Peyer's patch (tissue), 4 donors: ENCODE data around the gene RNASEH2A. TPM values are rescaled to one million over a fixed set of nuclear protein-coding genes. Genes with fewer than 3 reads are reported as not detected.

ENCODE experiments used
- DNase-seq, 3 donors: peaks; one replicate each; pipeline ENCODE4 v3.0.0-alpha.2; 2017 to 2019
- H3K27ac ChIP-seq, 4 donors: fragments of 200-600 bp; sonication (generic); one replicate each; pipeline ENCODE4 v1.5.1; 2016 to 2019
- H3K27me3 ChIP-seq, 2 donors: fragments of 200-600 bp; sonication (generic); one replicate each; pipeline ENCODE4 v1.5.1; 2019
- H3K36me3 ChIP-seq, 3 donors: fragments of 200-600 bp; sonication (generic); one replicate each; pipeline ENCODE4 v1.5.1; 2016 to 2019
- H3K4me1 ChIP-seq, 4 donors: fragments of 200-600 bp; sonication (generic); one replicate each; pipeline ENCODE4 v1.5.1; 2016 to 2019
- H3K4me3 ChIP-seq, 4 donors: fragments of 200-600 bp; sonication (generic); 1 replicate in 3 of 4; 2 replicates in 1 of 4; pipeline ENCODE4 v1.5.1; 2016 to 2019; ENCODE audit warnings: mild to moderate bottlenecking in 1 of 4
- H3K9me3 ChIP-seq, 4 donors: fragments of 200-600 bp; sonication (generic); one replicate each; pipeline ENCODE4 v1.5.1; 2016 to 2019; ENCODE audit warnings: mild to moderate bottlenecking in 1 of 4
- CTCF ChIP-seq, 6 experiments: fragments of 450-650 bp in 4 of 6; fragments of 200-600 bp in 2 of 6; sonication (generic) in 1 of 6; IDR thresholded peaks; one replicate each; pipeline ENCODE4 v1.5.1; 2017 to 2019; ENCODE audit warnings: antibody characterized with exemption in 6 of 6, mild to moderate bottlenecking in 3 of 6, moderate library complexity in 1 of 6
- POLR2A ChIP-seq, 2 donors: fragments of 450-650 bp; IDR thresholded peaks; one replicate each; pipeline ENCODE4 v1.5.1; 2017; ENCODE audit warnings: antibody characterized with exemption in 2 of 2, mild to moderate bottlenecking in 2 of 2, moderate library complexity in 2 of 2
- total RNA-seq, 4 donors: library from RNA; depleted of rRNA; stranded (reverse); fragments of >200 nt; gene quantifications; one replicate each; pipeline ENCODE4 v1.1.0, GENCODE V29; 2016

Gene RNASEH2A
- total RNA-seq, result 10 to 100 TPM in 2 of 4 donors, 1 to 10 TPM in 2; 5.9 to 24.8 (median 9.4) TPM

GRCh38 chr19:12806242-12807081 lies at the start of gene RNASEH2A:
TSS of gene RNASEH2A (plus strand) at chr19:12806584. CDS start at chr19:12806674, 90 bp downstream.
- Histone ChIP-seq H3K9me3 (no peaks in the 10 kb centered on the region), H3K27me3 (no peaks in the 10 kb centered on the region), H3K4me3 (peak within 1 kb of the TSS; percentile 53 to 74 (median 66)), H3K27ac (peak within 1 kb of the TSS; percentile 27 to 77 (median 34)), H3K4me1 (peaks cover 0 to 14% (median 9%) of the 10 kb centered on the region in 4 donors), H3K36me3 (no peaks in the 10 kb centered on the region)
- peak; percentile 88 to 96 (median 93) for DNase-seq
- TF ChIP-seq CTCF (IDR thresholded peaks at IDR 0.05) (peak in 3 of 6 experiments; percentile 29 to 38 (median 31)), POLR2A (IDR thresholded peaks at IDR 0.05) (peak in 1 of 2 donors; percentile 24)

- Histone ChIP-seq H3K27ac (peak overlapping the region in 2 of 4 donors; percentile 11 to 30), H3K4me3 (peak overlapping the region in 3 of 4 donors; percentile 39 to 41 (median 39)), H3K4me1 (peaks cover 0 to 11% (median 4%) of the 10 kb centered on the region in 4 donors), H3K36me3 (peaks cover 0 to 2% (median 0%) of the 10 kb centered on the region in 3 donors), H3K9me3 (no peaks in the 10 kb centered on the region), H3K27me3 (no peaks in the 10 kb centered on the region)
- peak in 1 of 2 donors; percentile 12 for TF ChIP-seq POLR2A (IDR thresholded peaks at IDR 0.05)
- TF ChIP-seq CTCF (IDR thresholded peaks at IDR 0.05), result peak; percentile 74 to 93 (median 91)
- DNase-seq, result peak; percentile 41 to 84 (median 82)
Measured at GRCh38 chr19:12757544-12758274, 48.7 kb upstream of the RNASEH2A start.

- Histone ChIP-seq H3K4me1 (peaks cover 0 to 11% (median 4%) of the 10 kb centered on the region in 4 donors), H3K4me3 (no peak overlapping the region), H3K36me3 (peaks cover 0 to 22% (median 0%) of the 10 kb centered on the region in 3 donors), H3K27me3 (no peaks in the 10 kb centered on the region), H3K9me3 (no peaks in the 10 kb centered on the region), H3K27ac (no peak overlapping the region)
- DNase-seq, result no peak
- TF ChIP-seq CTCF (IDR thresholded peaks at IDR 0.05) (no peak), POLR2A (IDR thresholded peaks at IDR 0.05) (no peak)
Measured at GRCh38 chr19:12759686-12760085, 46.7 kb upstream of the RNASEH2A start.

- H3K27ac ChIP-seq, result no peak overlapping the region
- H3K4me1 ChIP-seq, result peaks cover 0 to 7% (median 0%) of the 10 kb centered on the region in 4 donors
- TF ChIP-seq CTCF (IDR thresholded peaks at IDR 0.05) (no peak), POLR2A (IDR thresholded peaks at IDR 0.05) (no peak)
- DNase-seq, result no peak
- no peak overlapping the region for H3K4me3 ChIP-seq
- no peaks in the 10 kb centered on the region for H3K9me3 ChIP-seq
- H3K27me3 ChIP-seq, result no peaks in the 10 kb centered on the region
- peaks cover 0 to 34% (median 0%) of the 10 kb centered on the region in 3 donors for H3K36me3 ChIP-seq
Measured at GRCh38 chr19:12763100-12763499, 43.3 kb upstream of the RNASEH2A start.

- Histone ChIP-seq H3K4me1 (peaks cover 0 to 7% (median 0%) of the 10 kb centered on the region in 4 donors), H3K9me3 (no peaks in the 10 kb centered on the region), H3K27ac (no peak overlapping the region), H3K27me3 (no peaks in the 10 kb centered on the region), H3K4me3 (no peak overlapping the region), H3K36me3 (peaks cover 0 to 37% (median 0%) of the 10 kb centered on the region in 3 donors)
- no peak for TF ChIP-seq CTCF (IDR thresholded peaks at IDR 0.05)
- no peak for TF ChIP-seq POLR2A (IDR thresholded peaks at IDR 0.05)
- DNase-seq, result no peak
Measured at GRCh38 chr19:12764698-12765097, 41.7 kb upstream of the RNASEH2A start.
